OCI-LY7 (cell line): ENCODE data around the gene ACE. TPM values are rescaled to one million over a fixed set of nuclear protein-coding genes. Genes with fewer than 3 reads are reported as not detected.

ENCODE experiments used
- BruUV-seq: library from RNA; stranded (reverse); fragments of 400-500 nt; replicated peaks from 2 replicates; lab custom pipeline; 2021; lab: Mats Ljungman, UMichigan
- CTCF ChIA-PET: fragments of 300-600 bp; sonication (Branson Sonifier 250); formaldehyde crosslinking; loops from one replicate; lab custom pipeline; 2022; ENCODE audit warnings: antibody characterized with exemption; ENCODE audit not compliant: unreplicated experiment; lab: Charles Lee
- POLR2A ChIA-PET: fragments of 300-600 bp; sonication (Branson Sonifier 250); formaldehyde crosslinking; loops from one replicate; lab custom pipeline; 2022; ENCODE audit warnings: antibody characterized with exemption; lab: Charles Lee
- DNase-seq: peaks from one replicate; pipeline ENCODE4 v3.0.0-alpha.2; 2015; ENCODE audit warnings: low spot score
- H2AFZ ChIP-seq: fragments of 200-600 bp; sonication (generic), shearing (Covaris generic); 2 replicates; pipeline ENCODE4 v1.6.1; 2014; ENCODE audit warnings: mild to moderate bottlenecking, antibody characterized with exemption, low read length, moderate library complexity
- H3K27ac ChIP-seq: fragments of 200-600 bp; sonication (generic); 2 replicates; pipeline ENCODE4 v1.5.1; 2014; ENCODE audit warnings: mixed run types, low read depth, mild to moderate bottlenecking, moderate library complexity, low read length, inconsistent platforms; ENCODE audit not compliant: poor library complexity, severe bottlenecking
- H3K36me3 ChIP-seq: fragments of 200-600 bp; sonication (generic); 2 replicates; pipeline ENCODE4 v1.6.1; 2014; ENCODE audit warnings: mild to moderate bottlenecking, antibody characterized with exemption, low read length, moderate library complexity, mixed read lengths; ENCODE audit not compliant: insufficient read depth
- H3K4me1 ChIP-seq: fragments of 200-600 bp; sonication (generic); 2 replicates; pipeline ENCODE4 v1.5.1; 2014; ENCODE audit warnings: mild to moderate bottlenecking, low read length; ENCODE audit not compliant: insufficient read depth, poor library complexity, severe bottlenecking
- H3K4me2 ChIP-seq: fragments of 200-600 bp; sonication (generic); 2 replicates; pipeline ENCODE4 v1.6.1; 2014; ENCODE audit warnings: mild to moderate bottlenecking, low read length
- H3K4me3 ChIP-seq: fragments of 200-600 bp; sonication (generic); 2 replicates; pipeline ENCODE4 v1.5.1; 2014; ENCODE audit warnings: mild to moderate bottlenecking, low read depth, low read length; ENCODE audit not compliant: poor library complexity, severe bottlenecking
- H3K79me2 ChIP-seq: fragments of 200-600 bp; sonication (generic); 2 replicates; pipeline ENCODE4 v1.6.1; 2016; ENCODE audit warnings: low read depth, mild to moderate bottlenecking, low read length, moderate library complexity, mixed read lengths; ENCODE audit not compliant: insufficient read depth
- H3K9me2 ChIP-seq: fragments of 200-600 bp; sonication (generic); 2 replicates; pipeline ENCODE4 v1.6.1; 2016; ENCODE audit warnings: mild to moderate bottlenecking, low read length, mixed read lengths; ENCODE audit not compliant: insufficient read depth
- H3K9me3 ChIP-seq: fragments of 200-600 bp; sonication (generic); 2 replicates; pipeline ENCODE4 v1.6.1; 2014; ENCODE audit warnings: mild to moderate bottlenecking, mixed run types, low read length, mixed read lengths
- H4K20me1 ChIP-seq: fragments of 200-600 bp; sonication (generic); 2 replicates; pipeline ENCODE4 v1.6.1; 2014; ENCODE audit warnings: mild to moderate bottlenecking, antibody characterized with exemption, low read length, moderate library complexity, mixed read lengths; ENCODE audit not compliant: insufficient read depth
- CTCF ChIP-seq: fragments of 200-600 bp; sonication (generic); conservative IDR thresholded peaks from 2 replicates; pipeline ENCODE4 v1.5.1; 2014; ENCODE audit warnings: mild to moderate bottlenecking, antibody characterized with exemption, low read length, moderate library complexity, mixed read lengths
- EZH2phosphoT487 ChIP-seq: fragments of 200-600 bp; sonication (generic); IDR thresholded peaks from 2 replicates; pipeline ENCODE4 v1.6.1; 2018; ENCODE audit warnings: low read depth, borderline replicate concordance, mild to moderate bottlenecking, mixed run types, antibody characterized with exemption, low read length, moderate library complexity, mixed read lengths
- intact Hi-C: fragments of 100-400 bp; cut with micrococcal nuclease; formaldehyde crosslinking; loops from one replicate; pipeline ENCODE4 v1.10.0; 2022; ENCODE audit not compliant: unreplicated experiment
- total RNA-seq, 2 experiments: library from RNA; depleted of rRNA in 1 of 2; stranded (reverse); fragments of >200 nt in 1 of 2; shearing (Covaris generic) in 1 of 2; gene quantifications; 2 replicates each; pipeline ENCODE4 v1.2.3, GENCODE V29; 2014 to 2022

ACE gene
- total RNA-seq, 2 experiments from 2014 or later, result 2.3 to 5.1 TPM

- intact Hi-C loops, result no loop called here
- no peaks in the 10 kb centered on the region for H4K20me1 ChIP-seq
- no peaks in the 10 kb centered on the region for H3K36me3 ChIP-seq
- H2AFZ ChIP-seq, result no peak overlapping the region
- DNase-seq, result no peak
- H3K9me2 ChIP-seq, result no peaks in the 10 kb centered on the region
- no peak overlapping the region for H3K4me3 ChIP-seq
- ChIA-PET POLR2A (interaction anchor here (0.5 kb wide), 1 partner anchor 86 kb away, joined by 3 read pairs; no protein-coding TSS in a partner anchor), CTCF (interaction anchor here (0.7 kb wide), 1 partner anchor 39 kb away, joined by 4 read pairs; no protein-coding TSS in a partner anchor)
- TF ChIP-seq EZH2phosphoT487, result no peak
- H3K4me2 ChIP-seq, result no peak overlapping the region
- H3K79me2 ChIP-seq, result peaks cover 15% of the 10 kb centered on the region; the same call in 1 of the 2 replicates
- no peak overlapping the region for H3K27ac ChIP-seq
- H3K4me1 ChIP-seq, result no peaks in the 10 kb centered on the region
- no TSS peak for BruUV-seq
- H3K9me3 ChIP-seq, result no peaks in the 10 kb centered on the region
Measured at GRCh38 chr17:63544467-63545301, 67.8 kb downstream of the ACE start.

GRCh38 chr17:63546308-63547082, 69.6 kb downstream of the ACE start:
- ChIA-PET POLR2A (interaction anchor here (0.5 to 0.6 kb wide), 3 partner anchors 13 to 1782 kb away, joined by 3 to 4 read pairs (median 3); no protein-coding TSS in a partner anchor), CTCF (no interaction called here)
- no peaks in the 10 kb centered on the region for H3K36me3 ChIP-seq
- H3K4me2 ChIP-seq, result no peak overlapping the region
- no peak overlapping the region for H2AFZ ChIP-seq
- H3K27ac ChIP-seq, result no peak overlapping the region
- no peaks in the 10 kb centered on the region for H3K9me3 ChIP-seq
- no peaks in the 10 kb centered on the region for H3K4me1 ChIP-seq
- DNase-seq, result no peak
- no TSS peak for BruUV-seq
- H3K79me2 ChIP-seq, result peaks cover 26% of the 10 kb centered on the region
- TF ChIP-seq CTCF, result no peak
- TF ChIP-seq EZH2phosphoT487, result no peak
- H3K9me2 ChIP-seq, result no peaks in the 10 kb centered on the region
- H4K20me1 ChIP-seq, result no peaks in the 10 kb centered on the region
- intact Hi-C loops, result no loop called here
- H3K4me3 ChIP-seq, result no peak overlapping the region

- intact Hi-C loops, result no loop called here
- no peak overlapping the region for H3K27ac ChIP-seq
- peaks cover 2% of the 10 kb centered on the region; the same call in 1 of the 2 replicates for H3K36me3 ChIP-seq
- peaks cover 32% of the 10 kb centered on the region for H3K79me2 ChIP-seq
- H3K9me3 ChIP-seq, result no peaks in the 10 kb centered on the region
- POLR2A ChIA-PET, result no interaction called here
- TF ChIP-seq EZH2phosphoT487 (no peak), CTCF (no peak)
- no peak overlapping the region for H3K4me2 ChIP-seq
- H3K4me1 ChIP-seq, result peaks cover 2% of the 10 kb centered on the region
- no peak overlapping the region for H2AFZ ChIP-seq
- no peak overlapping the region for H3K4me3 ChIP-seq
- no TSS peak for BruUV-seq
- DNase-seq, result no peak
- CTCF ChIA-PET, result no interaction called here
- H3K9me2 ChIP-seq, result no peaks in the 10 kb centered on the region
- peaks cover 1% of the 10 kb centered on the region; the same call in 1 of the 2 replicates for H4K20me1 ChIP-seq
Measured at GRCh38 chr17:63547083-63547523, 70.2 kb downstream of the ACE start.
